Cardiac muscle cell (in vitro differentiated cells and primary cell): ENCODE results near the gene PTPRT. TPM values are rescaled to one million over a fixed set of nuclear protein-coding genes. Genes with fewer than 3 reads are reported as not detected.

Experiments
- DNase-seq, 2 donors: peaks; one replicate each; pipeline versions ENCODE4 v3.0.0 to v3.0.0-alpha.2; 2010 to 2017; ENCODE audit warnings: low read depth in 1 of 2, low spot score in 1 of 2
- H3K27ac ChIP-seq: fragments of 200-600 bp; sonication (generic); 2 replicates; pipeline ENCODE4 v1.5.1; 2016
- H3K27me3 ChIP-seq: fragments of 200-600 bp; sonication (generic); 2 replicates; pipeline ENCODE4 v1.6.0; 2016; ENCODE audit warnings: control low read depth
- H3K36me3 ChIP-seq: fragments of 200-600 bp; sonication (generic); 2 replicates; pipeline ENCODE4 v1.5.1; 2016; ENCODE audit warnings: control low read depth
- H3K4me1 ChIP-seq: fragments of 200-600 bp; sonication (generic); 2 replicates; pipeline ENCODE4 v1.8.1; 2017; ENCODE audit warnings: low read depth, mild to moderate bottlenecking, mixed run types
- H3K4me3 ChIP-seq: fragments of 200-600 bp; sonication (generic); 2 replicates; pipeline ENCODE4 v1.5.1; 2016; ENCODE audit warnings: mild to moderate bottlenecking
- H3K9me3 ChIP-seq: fragments of 200-600 bp; sonication (generic); 2 replicates; pipeline ENCODE4 v1.5.1; 2017; ENCODE audit warnings: low read depth, mild to moderate bottlenecking, control low read depth
- polyA plus RNA-seq: library from polyadenylated mRNA; unstranded; fragments of >200 nt; fragmentation: Nextera tagmentation; extraction: Ambion mirVana; gene quantifications from 2 replicates; pipeline ENCODE4 v1.2.1, GENCODE V29; 2016
- total RNA-seq: library from RNA; depleted of rRNA; stranded (reverse); fragments of >200 nt; gene quantifications from 2 replicates; pipeline ENCODE4 v1.2.3, GENCODE V29; 2016
- TF ChIP-seq, protein P1 (sequence below): IDR thresholded peaks from 2 replicates; pipeline ENCODE4 v1.5.1; 2012; ENCODE audit warnings: low read depth, mild to moderate bottlenecking, low read length

The PTPRT gene
- total and polyA plus RNA-seq, 2 experiments from 2014 or later: 0.30 to 1.4 TPM

DNA sequence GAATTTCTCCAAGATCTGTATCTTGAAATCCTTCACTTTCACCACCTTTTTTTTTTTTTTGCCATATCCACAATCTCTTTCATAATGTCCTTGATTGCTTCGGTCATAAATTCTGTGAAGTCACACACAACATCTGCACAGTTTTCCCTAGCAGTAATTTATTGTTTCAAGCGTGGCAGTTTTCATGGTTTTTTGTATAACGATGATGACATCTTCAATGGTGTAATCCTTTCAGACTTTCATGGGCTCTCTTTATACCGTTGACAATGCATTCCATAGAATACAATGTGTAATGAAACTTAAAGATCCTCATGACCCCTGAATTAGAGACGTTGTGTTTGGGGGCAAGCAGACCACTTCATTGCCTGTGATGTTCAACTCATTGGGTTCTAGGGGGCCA, 693.1 kb downstream of the PTPRT start:
- TF ChIP-seq, protein P1, sequence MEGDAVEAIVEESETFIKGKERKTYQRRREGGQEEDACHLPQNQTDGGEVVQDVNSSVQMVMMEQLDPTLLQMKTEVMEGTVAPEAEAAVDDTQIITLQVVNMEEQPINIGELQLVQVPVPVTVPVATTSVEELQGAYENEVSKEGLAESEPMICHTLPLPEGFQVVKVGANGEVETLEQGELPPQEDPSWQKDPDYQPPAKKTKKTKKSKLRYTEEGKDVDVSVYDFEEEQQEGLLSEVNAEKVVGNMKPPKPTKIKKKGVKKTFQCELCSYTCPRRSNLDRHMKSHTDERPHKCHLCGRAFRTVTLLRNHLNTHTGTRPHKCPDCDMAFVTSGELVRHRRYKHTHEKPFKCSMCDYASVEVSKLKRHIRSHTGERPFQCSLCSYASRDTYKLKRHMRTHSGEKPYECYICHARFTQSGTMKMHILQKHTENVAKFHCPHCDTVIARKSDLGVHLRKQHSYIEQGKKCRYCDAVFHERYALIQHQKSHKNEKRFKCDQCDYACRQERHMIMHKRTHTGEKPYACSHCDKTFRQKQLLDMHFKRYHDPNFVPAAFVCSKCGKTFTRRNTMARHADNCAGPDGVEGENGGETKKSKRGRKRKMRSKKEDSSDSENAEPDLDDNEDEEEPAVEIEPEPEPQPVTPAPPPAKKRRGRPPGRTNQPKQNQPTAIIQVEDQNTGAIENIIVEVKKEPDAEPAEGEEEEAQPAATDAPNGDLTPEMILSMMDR: no peak
- DNase-seq: no peak
- Histone ChIP-seq H3K27ac (no peak overlapping the region), H3K4me1 (no peaks in the 10 kb centered on the region), H3K9me3 (no peaks in the 10 kb centered on the region), H3K36me3 (no peaks in the 10 kb centered on the region), H3K4me3 (no peak overlapping the region), H3K27me3 (peaks cover 10% of the 10 kb centered on the region)

DNA sequence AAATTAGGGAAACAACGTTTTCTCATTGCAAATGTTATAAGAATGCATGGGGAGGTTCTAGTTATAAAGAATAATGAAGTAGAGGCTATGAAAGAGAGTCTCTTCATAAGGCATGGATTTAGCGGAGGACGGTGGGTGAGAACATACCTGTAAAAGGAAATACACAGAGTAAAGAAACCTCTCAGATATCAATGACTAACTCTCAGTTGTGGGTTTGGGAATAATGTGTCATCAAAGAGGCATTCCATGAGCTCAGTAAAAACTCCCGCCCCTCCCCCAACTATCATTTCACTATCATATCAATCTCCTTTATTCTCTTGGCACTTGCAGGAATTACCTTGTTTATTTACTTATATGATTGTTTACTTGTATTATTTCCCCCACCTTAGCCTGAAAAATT, 695.4 kb downstream of the PTPRT start:
- H3K4me1 ChIP-seq: no peaks in the 10 kb centered on the region
- H3K9me3 ChIP-seq: no peaks in the 10 kb centered on the region
- H3K27ac ChIP-seq: no peak overlapping the region
- no peaks in the 10 kb centered on the region for H3K36me3 ChIP-seq
- H3K4me3 ChIP-seq: no peak overlapping the region
- H3K27me3 ChIP-seq: peaks cover 19% of the 10 kb centered on the region
- DNase-seq: no peak
- TF ChIP-seq, protein P1: no peak

DNA sequence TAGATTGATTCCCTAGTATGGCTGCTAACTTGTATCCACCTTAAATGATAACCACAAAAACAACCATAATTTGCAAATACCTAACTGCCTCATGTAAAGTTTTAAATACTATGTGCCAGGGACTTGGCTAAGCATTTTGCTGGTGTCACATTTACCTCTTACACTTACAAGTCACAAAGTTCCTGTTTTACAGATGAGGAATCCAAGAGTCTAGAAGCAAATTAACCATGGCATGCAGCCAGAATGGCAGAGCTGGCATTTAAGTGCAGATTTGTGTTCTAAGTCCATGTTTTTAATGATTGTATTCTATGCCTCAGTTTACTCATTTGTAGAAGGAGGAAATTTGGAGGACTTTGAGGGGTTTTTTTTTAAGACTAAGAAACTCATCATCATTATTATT, 696.7 kb downstream of the PTPRT start:
- peaks cover 19% of the 10 kb centered on the region for H3K27me3 ChIP-seq
- H3K36me3 ChIP-seq: no peaks in the 10 kb centered on the region
- no peaks in the 10 kb centered on the region for H3K4me1 ChIP-seq
- no peak for DNase-seq
- no peak overlapping the region for H3K4me3 ChIP-seq
- no peaks in the 10 kb centered on the region for H3K9me3 ChIP-seq
- TF ChIP-seq, protein P1: no peak
- no peak overlapping the region for H3K27ac ChIP-seq

DNA sequence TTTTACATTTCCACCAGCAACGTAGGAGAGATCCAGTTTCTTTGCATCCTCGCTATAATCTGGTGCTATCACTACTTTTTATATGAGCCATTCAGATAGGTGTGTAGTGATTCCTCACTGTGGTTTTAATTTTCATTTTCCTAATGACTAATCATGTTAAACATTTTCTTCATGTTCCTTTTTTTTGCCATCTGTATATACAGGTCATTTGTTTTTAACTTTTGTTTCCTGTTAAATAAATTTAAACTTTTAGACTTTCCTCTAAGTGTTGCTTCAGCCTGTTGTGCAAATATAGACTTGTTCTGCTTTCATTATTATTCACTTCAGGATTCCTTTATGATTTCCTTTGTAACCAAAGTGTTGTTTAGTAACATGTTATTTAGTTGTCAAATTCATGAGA, 697.4 kb downstream of the PTPRT start:
- Histone ChIP-seq H3K36me3 (no peaks in the 10 kb centered on the region), H3K4me3 (no peak overlapping the region), H3K27ac (no peak overlapping the region), H3K4me1 (no peaks in the 10 kb centered on the region), H3K9me3 (no peaks in the 10 kb centered on the region), H3K27me3 (peaks cover 13% of the 10 kb centered on the region)
- DNase-seq: no peak
- TF ChIP-seq, protein P1: no peak

DNA sequence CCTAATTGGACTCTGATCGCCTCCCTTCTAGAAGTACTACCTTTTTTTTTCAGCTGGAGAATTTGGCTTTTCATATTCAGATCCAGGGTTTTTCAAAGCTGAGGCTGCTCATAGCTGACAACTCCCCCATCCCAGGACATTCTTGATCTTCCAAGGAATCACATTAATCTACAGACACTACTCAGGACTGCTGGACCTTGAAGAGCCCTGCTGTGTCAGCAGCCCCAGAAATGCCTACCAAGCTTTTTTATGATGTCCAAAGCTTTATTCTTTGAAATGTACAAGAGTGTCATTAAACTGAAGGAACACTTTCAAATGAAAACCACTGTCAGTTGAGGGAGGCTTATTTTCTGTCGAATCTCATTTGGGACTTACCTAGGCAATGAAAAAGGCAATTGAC, 704.1 kb downstream of the PTPRT start:
- H3K27me3 ChIP-seq: no peaks in the 10 kb centered on the region
- no peak for DNase-seq
- H3K36me3 ChIP-seq: no peaks in the 10 kb centered on the region
- no peak overlapping the region for H3K4me3 ChIP-seq
- H3K4me1 ChIP-seq: no peaks in the 10 kb centered on the region
- TF ChIP-seq, protein P1: no peak
- no peaks in the 10 kb centered on the region for H3K9me3 ChIP-seq
- H3K27ac ChIP-seq: no peak overlapping the region
